ENCODE data around the gene CLEC16A.
"Not testable (repeated sequence)": the region's sequence is repeated elsewhere in the genome, so short reads cannot be mapped to it uniquely, and the experiment has no call there.

The CLEC16A gene

GRCh38 chr16:11088074-11088730, 143.8 kb downstream of the CLEC16A start:
- DNase-seq, result no peak

GRCh38 chr16:11088831-11089230, 144.5 kb downstream of the CLEC16A start:
- no peak for DNase-seq

- DNase-seq, result no peak
Measured at GRCh38 chr16:11089504-11090124, 145.2 kb downstream of the CLEC16A start.

- no peak for DNase-seq
Measured at GRCh38 chr16:11090232-11090631, 145.9 kb downstream of the CLEC16A start.

GRCh38 chr16:11091021-11091785, 146.8 kb downstream of the CLEC16A start:
- DNase-seq, result no peak

GRCh38 chr16:11092788-11093571, 148.6 kb downstream of the CLEC16A start:
- DNase-seq, result no peak

- no peak for DNase-seq
Measured at GRCh38 chr16:11093572-11094074, 149.3 kb downstream of the CLEC16A start.

- peak in 2 of 3 donors; percentile 25 to 32 for DNase-seq
Measured at GRCh38 chr16:11094075-11094856, 149.9 kb downstream of the CLEC16A start.

GRCh38 chr16:11094857-11095565, 150.6 kb downstream of the CLEC16A start:
- DNase-seq, result no peak

GRCh38 chr16:11095935-11096334, 151.6 kb downstream of the CLEC16A start:
- DNase-seq, result no peak

- DNase-seq, result no peak
Measured at GRCh38 chr16:11097094-11097786, 152.9 kb downstream of the CLEC16A start.

GRCh38 chr16:11097787-11098167, 153.4 kb downstream of the CLEC16A start:
- no peak for DNase-seq

- DNase-seq, result no peak
Measured at GRCh38 chr16:11098601-11099390, 154.4 kb downstream of the CLEC16A start.

GRCh38 chr16:11099672-11100205, 155.4 kb downstream of the CLEC16A start:
- DNase-seq, result no peak

- DNase-seq, result no peak
Measured at GRCh38 chr16:11100239-11100750, 155.9 kb downstream of the CLEC16A start.

GRCh38 chr16:11101283-11101682, 156.9 kb downstream of the CLEC16A start:
- no peak for DNase-seq

GRCh38 chr16:11101695-11102522, 157.5 kb downstream of the CLEC16A start:
- DNase-seq, result no peak

- DNase-seq, result no peak
Measured at GRCh38 chr16:11102523-11102898, 158.1 kb downstream of the CLEC16A start.

GRCh38 chr16:11103301-11103700, 158.9 kb downstream of the CLEC16A start:
- not testable (repeated sequence) for DNase-seq

All from suppressor macrophage treated with lipopolysaccharide for 1 hour (primary cell).